WTC11 (cell line): ENCODE data around the gene ARHGAP23.

ENCODE experiments used
- JUN ChIP-seq: sonication (generic); formaldehyde crosslinking; IDR thresholded peaks from 2 replicates; pipeline ENCODE4 v1.8.0; 2023; ENCODE audit warnings: mild to moderate bottlenecking, missing genetic modification reagents
- SMAD3 ChIP-seq: sonication (generic); formaldehyde crosslinking; IDR thresholded peaks from 2 replicates; pipeline ENCODE4 v1.8.0; 2022; ENCODE audit warnings: missing genetic modification reagents, mild to moderate bottlenecking, borderline replicate concordance

- TF ChIP-seq JUN (CRISPR knock-in tag) (no peak), SMAD3 (CRISPR knock-in tag) (no peak)
These were observed 35.2 kb downstream of the ARHGAP23 start for GRCh38 chr17:38463451-38463858.
